ENCODE measurements around the gene MUC5B.
A peak's percentile ranks its signal among the peaks of the same experiment; 100 is the strongest.

Gene MUC5B

GRCh38 chr11:1310772-1311468, 88.1 kb downstream of the MUC5B start:
- DNase-seq (ENCODE audit: low read depth in 2 of 2) = peak; percentile 42 to 50
